IPS DF 4.7 (cell line): ENCODE data around the gene UBE2H.
"Not testable (repeated sequence)": the region's sequence is repeated elsewhere in the genome, so short reads cannot be mapped to it uniquely, and the experiment has no call there.

ENCODE experiments used
- DNase-seq: peaks from one replicate; pipeline ENCODE4 v3.0.0-alpha.2; 2013; ENCODE audit warnings: low spot score; ENCODE audit errors: extremely low read depth

Gene UBE2H

DNA sequence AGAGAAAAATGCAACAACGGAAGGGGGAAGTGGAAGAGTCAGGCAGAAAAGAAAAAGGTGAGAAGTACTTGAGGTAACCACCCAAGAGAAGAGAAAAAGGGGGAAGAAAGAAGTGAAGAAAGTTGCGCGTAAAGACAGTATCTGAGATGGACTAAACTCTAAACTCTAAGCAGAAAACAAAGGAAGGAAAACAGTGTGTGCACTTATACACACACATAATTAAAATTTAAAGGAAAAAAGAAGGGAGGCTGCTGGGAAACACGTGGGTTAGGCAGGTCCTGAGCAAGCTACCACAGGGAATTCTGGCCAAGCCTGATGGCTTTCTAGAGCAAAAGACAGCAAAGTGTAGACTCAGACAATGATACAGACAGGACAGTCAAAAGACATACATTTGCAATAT, 78.0 kb downstream of the UBE2H start:
- DNase-seq: no peak

DNA sequence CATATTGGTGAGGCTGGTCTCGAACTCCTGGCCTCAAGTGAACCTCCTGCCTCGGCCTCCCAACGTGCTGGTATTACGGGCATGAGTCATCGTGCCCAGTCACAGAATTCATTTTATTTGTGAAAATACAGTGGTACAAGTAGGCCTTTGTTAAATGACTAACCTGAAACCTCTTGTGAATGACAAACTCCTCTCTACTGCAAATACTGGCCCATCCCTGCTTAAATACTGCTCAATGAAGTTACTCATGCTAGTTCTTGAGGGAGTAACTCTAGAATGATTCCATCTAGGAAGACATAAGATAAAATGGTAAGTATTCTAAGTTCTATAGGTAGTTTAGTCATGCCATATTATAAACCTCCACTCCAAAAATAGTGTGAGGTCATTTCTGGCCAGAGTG, 80.7 kb downstream of the UBE2H start:
- no peak for DNase-seq

DNA sequence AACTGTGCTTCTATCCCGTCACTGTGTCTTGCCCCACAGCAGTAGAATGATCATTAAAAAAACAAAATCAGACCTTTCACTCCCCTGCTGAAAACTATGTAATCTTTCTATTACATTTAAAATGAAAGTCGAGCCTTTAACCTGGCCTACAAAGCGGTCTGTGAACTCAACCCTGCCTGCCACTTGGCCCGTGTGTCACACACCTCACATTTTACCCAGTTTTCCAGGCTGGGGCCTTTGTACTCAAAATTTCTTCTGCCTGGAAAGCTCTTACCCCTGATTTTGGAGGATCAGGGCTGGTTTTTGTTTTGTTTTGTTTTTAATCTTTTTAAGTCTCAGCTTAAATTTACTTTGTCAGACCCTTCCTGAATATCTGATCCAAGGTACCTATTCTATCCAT, 82.1 kb downstream of the UBE2H start:
- no peak for DNase-seq

DNA sequence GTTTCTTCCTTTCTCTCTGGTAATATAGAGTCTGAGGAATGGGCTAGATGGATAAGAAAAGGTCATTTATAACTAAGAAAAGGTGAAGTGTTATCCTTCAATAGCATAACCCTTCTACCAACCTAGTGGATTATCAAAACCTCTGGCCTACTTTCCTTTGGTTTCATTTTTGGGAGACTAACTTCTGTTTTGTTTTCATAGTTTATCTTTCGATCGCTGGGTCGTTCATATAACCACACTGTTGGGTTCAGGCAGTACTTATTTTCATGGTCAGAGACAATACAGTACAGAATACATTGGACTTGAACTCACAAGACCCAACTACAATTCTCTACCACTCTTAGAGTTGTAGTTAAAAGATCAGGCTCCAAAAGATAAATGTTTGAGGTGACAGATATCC, 86.5 kb downstream of the UBE2H start:
- DNase-seq: no peak

DNA sequence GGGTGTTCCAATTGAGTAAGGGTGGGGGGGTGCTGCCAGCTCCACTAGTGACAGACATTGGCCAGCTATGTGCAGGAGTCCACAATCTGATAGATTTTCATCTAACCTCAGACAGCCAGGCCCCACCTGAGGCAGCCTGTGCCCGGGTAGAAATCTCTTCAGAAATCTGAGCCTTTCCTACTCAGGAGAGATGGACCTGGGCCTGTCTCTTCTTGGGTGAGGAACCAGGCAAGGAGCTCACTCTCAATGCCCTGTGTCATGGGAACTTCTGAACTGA, 86.9 kb downstream of the UBE2H start:
- DNase-seq: no peak

DNA sequence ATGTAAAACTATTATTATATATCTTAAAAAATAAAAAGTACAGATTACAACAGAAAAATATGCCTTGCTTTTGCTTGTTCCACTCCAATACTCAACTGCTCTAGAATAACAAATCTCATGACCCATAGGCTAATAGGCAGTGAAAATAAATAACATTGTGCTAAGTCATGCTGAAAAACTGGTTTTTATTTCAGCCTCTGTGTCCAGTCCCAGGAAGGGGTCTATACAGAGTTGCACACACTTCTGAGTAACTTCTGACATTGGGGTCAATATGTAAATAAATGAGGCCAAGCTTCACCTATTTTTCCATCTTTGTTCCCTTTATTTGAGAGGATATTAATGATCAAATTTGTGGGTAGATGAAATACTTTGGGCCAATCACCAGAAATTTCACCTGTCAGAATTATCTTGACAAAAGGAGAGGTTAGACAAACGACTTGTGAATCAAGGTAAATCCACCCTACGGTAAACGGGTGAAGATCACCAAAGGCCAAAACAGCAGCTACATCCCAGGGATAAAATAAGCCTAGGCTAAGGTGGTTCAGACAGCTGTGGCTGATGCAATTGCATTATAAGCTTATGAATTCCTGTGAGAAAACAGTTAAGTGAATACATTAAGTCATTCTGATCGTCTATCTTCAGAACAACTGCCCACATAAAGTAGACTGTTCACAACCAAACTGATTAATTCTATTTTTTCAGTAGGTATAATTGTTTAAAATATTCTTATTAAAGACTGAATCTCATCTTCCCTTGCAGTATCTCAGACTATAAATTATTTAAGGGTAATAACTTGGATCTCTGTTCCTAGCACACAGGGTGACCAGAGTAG, 87.5 kb downstream of the UBE2H start:
- no peak for DNase-seq

DNA sequence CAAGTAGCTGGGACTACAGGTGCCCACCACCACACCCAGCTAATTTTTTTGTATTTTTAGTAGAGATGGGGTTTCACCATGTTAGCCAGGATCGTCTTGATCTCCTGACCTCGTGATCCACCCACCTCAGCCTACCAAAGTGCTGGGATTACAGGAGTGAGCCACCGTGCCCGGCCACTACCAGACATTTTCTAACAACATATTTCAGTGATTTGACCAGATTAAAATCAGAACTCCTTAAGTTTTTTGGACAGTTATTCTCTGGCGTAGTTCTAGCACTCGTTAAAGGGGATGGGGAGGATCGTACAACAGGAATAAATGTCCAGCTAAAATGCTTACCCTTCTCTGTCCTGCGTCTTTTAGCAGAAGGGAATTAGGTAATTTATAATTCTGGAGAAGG, 88.1 kb downstream of the UBE2H start:
- DNase-seq: not testable (repeated sequence)

DNA sequence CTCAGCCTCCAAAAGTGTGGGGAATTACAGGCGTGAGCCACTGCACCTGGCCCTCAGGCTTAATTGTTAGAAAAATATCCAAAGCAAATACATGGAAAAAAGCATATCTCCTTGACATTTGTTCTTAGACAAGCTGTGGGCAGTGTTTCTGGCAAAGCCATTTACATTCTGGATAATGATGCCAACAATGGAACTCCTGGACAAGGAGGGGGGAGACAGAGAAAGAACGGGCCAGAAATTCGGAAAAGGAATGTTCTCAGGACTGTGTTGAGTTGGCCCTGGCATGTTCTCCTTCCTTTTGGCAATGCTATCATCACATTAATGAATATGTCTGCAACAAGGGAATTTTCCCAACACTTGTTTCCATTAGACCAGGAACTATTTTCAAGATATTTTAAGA, 88.7 kb downstream of the UBE2H start:
- no peak for DNase-seq

DNA sequence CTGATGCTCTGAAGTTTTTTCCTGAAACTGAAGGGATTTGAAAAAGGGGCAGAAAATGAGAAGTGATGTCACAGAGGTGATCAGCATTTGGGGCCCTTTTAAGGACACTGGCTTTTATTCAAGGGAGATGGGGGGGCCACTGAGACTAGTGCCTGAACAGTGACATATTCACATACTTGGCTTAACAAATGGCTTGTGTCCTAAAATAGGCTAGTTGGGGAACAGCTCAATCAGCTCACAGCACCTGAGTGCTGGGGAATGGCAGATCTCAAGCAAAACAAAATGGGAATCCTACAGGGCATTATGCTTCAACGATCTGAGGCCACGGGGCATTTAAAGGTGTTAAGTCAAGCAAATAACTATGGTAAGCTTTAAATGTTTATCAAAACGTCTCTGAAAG, 90.1 kb downstream of the UBE2H start:
- no peak for DNase-seq

DNA sequence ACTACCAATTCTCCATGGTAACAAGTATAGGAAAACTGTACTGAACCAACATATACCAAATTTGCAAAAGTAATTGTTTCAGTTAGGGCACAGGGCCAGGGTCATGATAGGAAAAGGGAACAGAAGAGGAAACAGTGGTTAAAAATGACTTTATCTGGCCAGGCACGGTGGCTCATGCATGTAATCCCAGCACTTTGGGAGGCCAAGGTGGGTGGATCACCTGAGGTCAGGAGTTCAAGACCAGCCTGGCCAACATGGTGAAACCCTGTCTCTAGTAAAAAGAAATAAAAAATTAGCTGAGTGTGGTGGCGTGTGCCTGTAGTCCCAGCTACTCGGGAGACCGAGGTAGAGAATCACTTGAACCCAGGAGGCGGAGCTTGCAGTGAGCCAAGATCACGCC, 92.0 kb downstream of the UBE2H start:
- not testable (repeated sequence) for DNase-seq

DNA sequence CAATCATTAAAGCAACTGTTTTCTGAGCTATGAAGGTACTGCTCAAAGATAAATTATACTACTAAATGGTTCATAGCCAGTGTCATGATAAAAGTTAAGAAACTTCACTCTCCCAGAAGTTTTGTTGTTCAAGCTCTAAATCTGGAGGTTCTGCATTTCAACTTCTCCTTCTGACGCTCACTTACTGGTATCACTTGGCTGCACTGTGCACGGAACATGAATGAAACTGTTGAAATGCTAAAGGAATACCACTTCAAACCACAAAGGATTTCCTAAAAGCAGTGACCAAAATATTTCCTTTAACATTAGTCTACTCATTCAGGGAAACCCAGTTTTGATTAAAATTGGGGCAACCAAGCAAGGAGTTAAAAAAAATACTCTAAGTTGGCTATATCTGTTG, 93.6 kb downstream of the UBE2H start:
- DNase-seq: no peak

DNA sequence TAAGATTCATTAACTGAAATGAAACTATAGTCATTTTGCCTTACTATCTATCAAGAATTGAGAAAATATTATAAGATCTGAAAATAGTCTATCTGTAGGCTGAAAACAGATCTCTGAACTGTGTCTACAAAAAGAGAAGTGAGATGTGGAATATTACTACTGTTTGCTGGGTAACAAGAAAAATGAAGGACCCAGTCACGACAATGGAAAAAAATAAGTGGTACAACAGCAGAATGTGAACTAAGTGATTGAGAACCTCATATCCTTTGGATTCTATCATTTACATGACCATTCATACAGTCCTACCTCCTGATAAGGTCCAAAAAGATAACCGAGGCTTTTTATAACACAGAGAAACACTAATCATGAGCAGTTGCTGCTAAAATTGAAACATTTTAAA, 94.3 kb downstream of the UBE2H start:
- no peak for DNase-seq

DNA sequence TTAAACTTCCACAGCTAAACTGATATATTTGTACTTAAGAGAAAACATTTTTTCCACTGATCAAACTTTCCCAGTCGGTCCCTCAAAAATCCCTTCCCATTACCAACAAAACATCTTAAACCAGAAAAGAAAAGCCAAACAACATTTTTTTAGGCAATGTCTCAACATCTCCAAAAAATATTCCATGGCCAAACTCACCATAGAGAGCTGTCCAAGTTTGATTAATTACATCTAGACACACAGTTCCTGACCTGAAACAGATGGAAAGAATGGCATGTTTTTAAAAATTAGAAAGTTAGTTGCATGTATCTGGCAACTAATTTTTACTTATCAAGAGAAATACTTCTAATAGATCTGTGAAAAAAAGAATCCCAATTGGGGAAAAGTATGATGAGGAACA, 95.4 kb downstream of the UBE2H start:
- DNase-seq: no peak

DNA sequence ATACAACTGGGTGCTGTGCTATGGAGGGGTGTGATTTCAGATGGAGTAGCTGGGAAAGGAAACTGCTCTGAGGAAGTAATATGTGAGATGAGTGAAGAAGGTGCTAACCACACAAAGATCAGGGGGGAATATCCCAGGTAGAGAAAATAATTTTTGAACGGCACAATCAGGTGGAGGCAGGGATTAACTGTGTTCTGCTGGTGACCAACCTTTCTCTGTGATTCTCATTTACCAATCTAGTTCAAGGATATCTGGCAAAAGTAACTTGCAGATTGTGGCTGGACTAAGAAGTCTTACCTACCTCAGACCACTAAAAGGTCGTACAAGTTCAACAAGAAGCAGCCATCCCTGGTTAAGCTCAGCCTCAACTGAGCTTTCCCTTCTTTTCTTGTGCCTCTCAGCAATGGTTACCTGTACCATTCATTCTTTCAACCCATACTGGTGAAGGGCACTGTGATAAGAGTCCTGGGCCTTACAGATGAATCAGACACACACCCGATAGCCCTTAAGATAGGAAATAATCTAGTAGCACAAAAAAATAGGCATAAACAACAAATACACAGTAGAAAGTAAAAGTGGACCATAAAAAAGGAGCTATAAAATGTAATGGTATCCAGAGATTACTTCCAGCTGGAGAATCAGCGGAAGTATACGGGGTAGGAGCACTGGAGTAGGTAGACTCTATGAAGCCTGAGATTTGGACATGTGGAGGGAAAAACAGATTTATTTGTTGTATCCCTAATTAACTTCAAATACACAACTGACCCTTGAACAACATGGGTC, 96.6 kb downstream of the UBE2H start:
- no peak for DNase-seq

DNA sequence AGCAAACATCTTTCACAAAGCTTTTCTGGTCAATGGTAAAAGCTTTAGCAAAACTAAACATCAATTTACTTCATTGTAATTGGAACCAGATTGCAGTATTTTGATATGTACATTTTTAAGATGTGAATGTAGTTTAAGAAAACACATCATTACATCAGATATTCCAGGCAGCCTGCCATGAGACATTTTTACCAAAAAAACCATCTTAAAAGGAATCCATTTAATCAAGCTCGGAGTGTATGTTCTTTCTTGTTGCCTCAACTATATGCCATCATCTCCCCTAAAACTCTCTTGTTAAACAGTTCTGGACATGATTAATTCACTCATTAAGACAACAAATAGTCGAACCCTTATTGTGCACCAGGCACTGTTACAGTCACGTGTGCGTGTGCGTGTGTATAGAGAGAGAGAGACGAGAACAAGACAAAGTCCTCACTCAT, 97.5 kb downstream of the UBE2H start:
- DNase-seq: no peak

DNA sequence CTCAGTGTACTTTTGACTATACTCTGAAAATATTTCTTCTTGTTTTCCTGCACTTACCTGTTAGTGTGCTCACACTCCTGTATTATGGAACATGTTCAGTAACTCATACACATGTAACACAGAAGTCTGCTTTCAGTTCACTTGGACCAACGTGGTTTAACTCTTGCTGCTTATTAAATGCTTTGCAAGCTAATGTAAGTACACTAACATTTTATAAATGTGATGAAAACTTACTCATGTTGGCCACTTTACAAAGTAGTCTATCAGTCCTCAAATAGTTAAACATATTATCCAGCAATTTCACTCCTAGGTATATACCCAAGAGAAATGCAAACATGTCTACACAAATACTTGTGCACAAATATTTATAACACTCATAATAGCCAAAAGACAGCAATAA, 98.4 kb downstream of the UBE2H start:
- DNase-seq: no peak

DNA sequence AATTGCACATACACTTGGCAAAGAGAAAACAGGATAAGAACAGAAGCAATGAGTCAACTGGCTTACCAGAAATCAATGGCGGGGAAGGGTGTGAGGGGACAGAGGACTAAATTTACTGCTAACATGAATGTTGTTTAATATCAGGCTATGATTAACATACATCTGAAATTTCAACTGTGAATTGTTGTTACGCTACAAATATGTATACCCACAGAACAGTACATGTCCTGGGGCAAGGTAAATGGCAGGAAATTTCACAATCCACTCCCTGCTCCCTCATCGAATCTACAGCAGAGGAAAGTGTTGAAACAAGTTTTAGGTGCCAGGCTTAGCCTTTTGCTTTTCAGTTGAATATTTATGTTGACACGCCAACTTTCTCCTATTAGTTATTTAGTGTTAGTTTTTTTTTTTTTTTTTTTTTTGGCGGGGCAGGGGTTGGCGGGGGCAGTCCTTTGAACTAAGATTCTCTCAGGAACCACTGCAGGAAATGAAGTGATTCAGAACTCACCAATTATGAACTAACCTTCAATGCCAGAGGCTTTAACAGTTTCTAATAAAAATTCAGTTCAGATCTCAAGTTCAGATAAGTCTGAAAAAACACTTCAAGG, 99.0 kb downstream of the UBE2H start:
- DNase-seq: no peak

DNA sequence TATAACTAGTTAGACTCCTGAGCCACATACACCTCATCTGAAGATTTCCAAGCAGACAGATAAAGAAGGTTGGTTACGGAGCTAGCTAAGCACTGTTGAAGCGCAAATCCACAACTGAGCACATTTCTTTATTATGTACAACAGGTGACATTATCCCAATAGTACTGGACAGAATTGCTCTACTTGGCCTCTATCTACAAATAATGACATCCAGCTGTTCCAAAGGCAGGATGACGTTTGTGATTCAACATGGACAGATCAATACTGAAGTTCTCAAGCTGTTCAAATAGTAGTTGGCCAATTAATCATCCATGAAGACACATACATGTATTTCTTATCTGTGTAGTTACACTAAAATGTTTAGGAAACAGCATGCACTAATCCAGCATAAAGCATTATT, 101.0 kb downstream of the UBE2H start:
- DNase-seq: no peak

DNA sequence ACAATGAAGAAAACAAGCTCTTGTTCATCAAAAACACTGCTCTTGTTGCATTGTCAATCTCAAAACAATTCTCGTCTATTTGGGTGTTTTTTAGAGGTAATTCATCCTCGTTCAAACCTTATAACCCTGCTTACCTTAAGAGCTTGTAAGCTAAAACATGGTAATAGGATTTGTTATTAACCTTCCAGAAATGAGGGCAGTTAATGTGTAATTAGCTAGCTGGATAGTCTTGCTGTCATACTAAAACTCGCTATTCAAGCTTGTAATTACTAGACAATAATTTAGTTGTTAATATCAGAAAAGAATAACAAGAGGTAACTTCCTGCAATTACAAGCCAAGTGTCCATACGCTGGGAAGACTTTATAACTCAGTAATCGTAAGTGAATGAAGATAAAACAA, 101.6 kb downstream of the UBE2H start:
- DNase-seq: no peak

DNA sequence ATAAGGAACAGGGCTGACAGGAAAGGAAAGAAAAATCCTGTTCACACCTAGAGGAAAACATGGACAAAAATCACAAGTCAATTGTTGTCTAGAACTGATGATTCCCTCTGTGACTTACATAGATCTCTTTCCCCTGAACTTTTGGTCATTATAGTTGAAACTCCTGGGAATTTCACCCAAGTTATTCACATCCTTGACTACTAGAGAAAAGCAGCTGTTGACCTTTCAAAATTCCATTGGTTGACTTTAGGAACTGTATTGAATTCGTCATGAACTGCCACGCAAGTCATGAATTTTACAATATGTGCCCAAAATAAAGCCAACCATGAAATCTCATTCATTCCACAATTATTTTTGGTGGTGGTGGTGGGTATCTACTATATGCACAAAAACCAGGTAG, 104.3 kb downstream of the UBE2H start:
- no peak for DNase-seq

DNA sequence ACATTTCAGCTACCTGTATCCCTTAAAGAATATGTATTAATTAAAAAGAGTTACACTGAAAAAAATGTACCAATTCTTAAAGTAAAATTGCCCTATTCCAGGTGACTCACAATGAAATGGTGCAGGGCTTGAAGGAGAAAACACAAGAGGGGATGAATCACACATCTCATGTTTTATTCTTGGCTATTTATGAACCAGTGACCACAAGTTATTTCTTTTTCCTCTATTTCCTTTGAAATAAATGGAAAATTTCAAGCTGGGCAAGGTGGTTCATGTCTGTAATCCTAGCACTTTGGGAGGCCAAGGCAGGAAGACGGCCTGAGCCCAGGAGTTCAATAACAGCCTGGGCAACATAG, 106.8 kb downstream of the UBE2H start:
- no peak for DNase-seq

DNA sequence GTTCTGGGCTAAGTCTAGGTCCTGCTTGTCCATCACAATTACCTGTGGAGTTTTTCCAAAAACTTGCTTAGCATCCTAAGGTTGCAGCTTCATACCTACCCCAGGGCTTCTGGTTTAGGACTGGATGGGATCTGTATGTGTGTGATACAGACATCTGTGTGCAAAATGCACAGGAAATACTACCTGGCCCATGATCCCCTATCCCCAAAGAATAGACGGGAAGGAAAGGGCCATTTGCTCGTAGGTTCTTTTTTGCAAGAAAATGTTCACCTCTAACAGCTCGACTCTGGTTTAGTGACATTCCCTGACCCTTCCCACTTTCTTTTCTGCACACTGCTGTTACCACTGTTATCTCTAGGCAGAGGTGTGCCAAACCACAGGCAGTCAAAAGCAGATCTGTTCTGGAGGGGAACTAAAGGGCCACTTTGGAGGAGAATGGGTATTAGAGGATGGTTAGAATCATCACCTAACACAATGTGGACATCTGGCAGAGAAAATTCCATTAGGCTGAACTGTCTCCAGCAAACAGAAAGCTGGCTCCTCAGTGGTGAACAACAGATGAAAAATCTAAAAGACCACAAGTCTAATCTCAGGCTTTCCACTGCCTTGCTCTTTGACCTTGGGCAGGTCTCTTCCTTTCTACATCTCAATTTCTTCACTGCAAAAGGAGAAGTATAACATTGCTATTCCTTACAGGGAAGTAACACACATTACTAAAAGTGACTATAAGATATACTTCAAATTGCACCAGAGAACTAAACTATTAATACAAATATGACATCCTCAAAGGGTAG, 107.4 kb downstream of the UBE2H start:
- DNase-seq: no peak
